ENCODE data around the gene KRTAP10-4. TPM values are rescaled to one million over a fixed set of nuclear protein-coding genes. Genes with fewer than 3 reads are reported as not detected.

KRTAP10-4 gene
- total and polyA plus RNA-seq, 10 of the 15 experiments (the other 5 are each of a cell fraction or from before 2014, with no cell fraction given): not detected

DNA sequence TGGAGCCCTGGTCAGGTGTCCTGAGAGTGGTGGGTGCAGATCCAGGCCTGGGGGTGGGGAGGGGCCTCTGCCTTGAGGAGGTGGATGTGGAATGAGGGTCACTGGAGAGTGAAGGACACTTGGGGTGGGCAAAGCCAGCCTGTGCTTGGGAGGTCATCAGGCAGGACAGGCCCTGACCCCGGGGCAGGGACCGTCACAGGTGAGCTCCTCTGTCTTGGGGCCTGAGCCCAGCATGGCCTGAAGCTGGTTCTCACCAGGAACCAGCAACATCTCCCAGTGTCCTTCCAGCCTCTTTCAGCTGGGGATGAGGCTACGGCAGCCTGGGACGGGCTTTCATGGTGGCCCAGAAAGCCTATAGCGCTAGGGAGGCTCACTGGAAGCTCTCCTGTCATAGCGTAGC lies 21.4 kb upstream of the KRTAP10-4 start:
- CTCF ChIA-PET: no interaction called here
- Histone ChIP-seq H3K79me2 (ENCODE audit: control insufficient read depth, insufficient read depth, low read length) (no peaks in the 10 kb centered on the region), H3K36me3 (ENCODE audit: control insufficient read depth in 2 of 2, insufficient read depth in 2 of 2, low read length in 1 of 2) (no peaks in the 10 kb centered on the region), H2AFZ (ENCODE audit: control insufficient read depth, low read depth, low read length) (no peak overlapping the region), H3K9me3 (replicated peaks; ENCODE audit: control insufficient read depth, insufficient read depth, low read length) (no peaks in the 10 kb centered on the region; the same call in 2 of the 3 replicates), H3K4me2 (ENCODE audit: control insufficient read depth, insufficient read depth) (no peak overlapping the region), H3K27ac (ENCODE audit: control insufficient read depth, insufficient read depth) (no peak overlapping the region), H3K4me1 (ENCODE audit: control insufficient read depth, insufficient read depth, low read length) (no peaks in the 10 kb centered on the region), H3K27me3 (replicated peaks in 1 of 2; ENCODE audit: control insufficient read depth in 2 of 2, insufficient read depth in 2 of 2, low read length in 1 of 2) (no peaks in the 10 kb centered on the region; a peak in 1 of 4 replicates), H4K20me1 (ENCODE audit: control insufficient read depth, insufficient read depth) (no peaks in the 10 kb centered on the region), H3K9ac (ENCODE audit: control insufficient read depth, insufficient read depth, low read length) (no peak overlapping the region), H3K4me3 (no peak overlapping the region)
- intact Hi-C loops (cut with micrococcal nuclease; ENCODE audit: unreplicated experiment): no loop called here
- POLR2A ChIA-PET: no interaction called here
- no TSS peak for BruUV-seq (replicated peaks)
- no peak for FAIRE-seq
- SMC1A ChIA-PET (ENCODE audit: uncharacterized antibody, unreplicated experiment): no interaction called here
- TF ChIP-seq TAF1 (IDR thresholded peaks at IDR 0.05; ENCODE audit: borderline replicate concordance, low read depth, low read length) (no peak), TCF7 (IDR thresholded peaks at IDR 0.05; ENCODE audit: borderline replicate concordance) (no peak), BHLHE40 (IDR thresholded peaks at IDR 0.05; ENCODE audit: borderline replicate concordance in 1 of 2, low read depth in 2 of 2, low read length in 1 of 2) (no peak), HDGF (IDR thresholded peaks at IDR 0.05) (no peak), EZH2 (IDR thresholded peaks at IDR 0.05; ENCODE audit: borderline replicate concordance, control insufficient read depth, low read depth, low read length) (no peak), SMAD1 (IDR thresholded peaks at IDR 0.05; ENCODE audit: low read depth, partially characterized antibody) (no peak), IKZF1 (conservative IDR thresholded peaks at IDR 0.05) (no peak)
- TF ChIP-seq, protein P1, sequence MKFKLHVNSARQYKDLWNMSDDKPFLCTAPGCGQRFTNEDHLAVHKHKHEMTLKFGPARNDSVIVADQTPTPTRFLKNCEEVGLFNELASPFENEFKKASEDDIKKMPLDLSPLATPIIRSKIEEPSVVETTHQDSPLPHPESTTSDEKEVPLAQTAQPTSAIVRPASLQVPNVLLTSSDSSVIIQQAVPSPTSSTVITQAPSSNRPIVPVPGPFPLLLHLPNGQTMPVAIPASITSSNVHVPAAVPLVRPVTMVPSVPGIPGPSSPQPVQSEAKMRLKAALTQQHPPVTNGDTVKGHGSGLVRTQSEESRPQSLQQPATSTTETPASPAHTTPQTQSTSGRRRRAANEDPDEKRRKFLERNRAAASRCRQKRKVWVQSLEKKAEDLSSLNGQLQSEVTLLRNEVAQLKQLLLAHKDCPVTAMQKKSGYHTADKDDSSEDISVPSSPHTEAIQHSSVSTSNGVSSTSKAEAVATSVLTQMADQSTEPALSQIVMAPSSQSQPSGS (IDR thresholded peaks at IDR 0.05; ENCODE audit: low read length): no peak
- ATAC-seq: no peak
- 27% methylated on average over 6 of the region's 6 CpGs for WGBS (ENCODE audit: insufficient coverage, insufficient replicate concordance, low lambda C conversion rate, missing lambda C conversion rate)
- DNase-seq (ENCODE audit: low read depth, low spot score): no peak
- RAD21 ChIA-PET (ENCODE audit: unreplicated experiment): no interaction called here
- in situ Hi-C loops (cut with MboI): no loop called here

All from GM12878 (cell line).